VCaP (cell line): ENCODE measurements around the gene RAB8B.

ENCODE experiments used
- H3K27ac ChIP-seq: fragments of 450-650 bp; 2 replicates; pipeline ENCODE4 v1.5.1; 2017
- TF ChIP-seq, protein P1 (sequence below): fragments of 450-650 bp; conservative IDR thresholded peaks from 2 replicates; pipeline ENCODE4 v1.5.1; 2017; ENCODE audit warnings: mild to moderate bottlenecking, moderate library complexity

The RAB8B gene

DNA sequence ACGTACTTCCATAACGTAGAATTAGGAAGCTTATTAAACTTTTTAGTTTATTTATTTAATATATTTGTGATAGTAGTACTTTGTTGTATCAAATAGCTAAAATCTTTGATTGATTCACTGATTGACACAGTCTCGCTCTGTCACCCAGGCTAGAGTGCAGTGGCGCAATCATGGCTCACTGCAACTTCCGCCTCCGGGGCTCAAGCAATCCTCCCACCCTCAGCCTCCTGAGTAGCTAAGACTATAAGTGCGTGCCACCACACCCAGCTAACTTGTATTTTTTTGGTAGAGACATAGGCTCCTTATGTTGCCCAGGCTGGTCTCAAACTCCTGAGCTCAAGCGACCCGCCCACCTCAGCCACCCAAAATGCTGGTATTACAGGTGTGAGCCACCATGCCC lies 93.7 kb downstream of the RAB8B start:
- TF ChIP-seq, protein P1, sequence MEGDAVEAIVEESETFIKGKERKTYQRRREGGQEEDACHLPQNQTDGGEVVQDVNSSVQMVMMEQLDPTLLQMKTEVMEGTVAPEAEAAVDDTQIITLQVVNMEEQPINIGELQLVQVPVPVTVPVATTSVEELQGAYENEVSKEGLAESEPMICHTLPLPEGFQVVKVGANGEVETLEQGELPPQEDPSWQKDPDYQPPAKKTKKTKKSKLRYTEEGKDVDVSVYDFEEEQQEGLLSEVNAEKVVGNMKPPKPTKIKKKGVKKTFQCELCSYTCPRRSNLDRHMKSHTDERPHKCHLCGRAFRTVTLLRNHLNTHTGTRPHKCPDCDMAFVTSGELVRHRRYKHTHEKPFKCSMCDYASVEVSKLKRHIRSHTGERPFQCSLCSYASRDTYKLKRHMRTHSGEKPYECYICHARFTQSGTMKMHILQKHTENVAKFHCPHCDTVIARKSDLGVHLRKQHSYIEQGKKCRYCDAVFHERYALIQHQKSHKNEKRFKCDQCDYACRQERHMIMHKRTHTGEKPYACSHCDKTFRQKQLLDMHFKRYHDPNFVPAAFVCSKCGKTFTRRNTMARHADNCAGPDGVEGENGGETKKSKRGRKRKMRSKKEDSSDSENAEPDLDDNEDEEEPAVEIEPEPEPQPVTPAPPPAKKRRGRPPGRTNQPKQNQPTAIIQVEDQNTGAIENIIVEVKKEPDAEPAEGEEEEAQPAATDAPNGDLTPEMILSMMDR: no peak

DNA sequence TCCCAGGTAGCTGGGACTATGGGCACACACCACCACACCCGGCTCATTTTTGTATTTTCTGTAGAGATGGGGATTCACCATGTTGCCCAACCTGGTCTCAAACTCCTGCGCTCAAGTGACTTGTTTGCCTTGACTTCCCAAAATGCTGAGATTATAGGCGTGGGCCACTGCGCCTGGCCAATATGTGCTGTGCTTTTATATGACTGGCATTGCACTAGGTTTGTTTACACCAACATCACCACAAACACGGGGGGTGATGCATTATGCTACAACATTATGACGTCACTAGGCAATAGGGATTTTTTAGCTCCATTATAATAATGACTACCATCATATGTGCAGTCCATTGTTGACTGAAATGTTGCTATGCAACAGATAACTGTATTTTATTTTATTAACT lies 94.9 kb downstream of the RAB8B start:
- H3K27ac ChIP-seq: no peak overlapping the region
- TF ChIP-seq, protein P1: no peak

More for the DNA sequence above, 93.7 kb downstream of the RAB8B start:
- H3K27ac ChIP-seq: no peak overlapping the region

DNA sequence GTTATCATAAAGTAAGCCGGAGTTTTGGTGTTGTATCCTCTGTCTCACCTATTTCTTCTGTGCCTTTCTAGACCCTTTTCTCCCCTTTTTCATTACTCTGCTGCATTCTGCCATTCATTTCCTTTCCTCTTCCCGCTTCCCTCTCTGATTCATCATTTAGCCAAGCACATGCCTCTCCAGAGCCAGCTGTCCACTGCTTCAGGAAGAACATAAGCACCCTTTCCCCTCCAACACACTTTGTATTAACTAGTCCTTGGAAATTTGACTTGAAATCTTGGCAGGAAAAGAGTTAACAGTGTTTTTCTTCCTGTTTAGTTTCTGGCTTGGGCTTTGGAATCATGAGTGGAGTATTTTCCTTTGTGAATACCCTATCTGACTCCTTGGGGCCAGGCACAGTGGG lies 97.7 kb downstream of the RAB8B start:
- no peak overlapping the region for H3K27ac ChIP-seq
- TF ChIP-seq, protein P1: no peak

DNA sequence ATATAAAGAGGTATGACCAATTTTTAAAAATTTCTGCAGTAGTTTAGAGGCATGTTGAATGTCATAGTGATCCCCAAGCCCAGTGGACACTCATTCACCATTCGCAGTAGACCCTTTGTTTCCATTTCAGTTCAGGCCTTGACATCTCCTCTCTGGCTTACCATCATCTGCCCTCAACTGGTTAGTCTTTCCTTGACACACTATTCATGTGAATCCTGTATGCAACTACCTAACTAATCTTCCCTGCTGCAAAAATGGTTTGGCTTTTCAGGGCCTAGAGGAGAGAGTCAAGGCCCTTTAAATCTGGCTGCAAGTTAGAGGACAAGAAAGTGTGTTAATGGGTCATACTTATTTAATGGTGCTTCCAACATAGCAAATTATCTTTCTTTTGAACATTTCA lies 98.9 kb downstream of the RAB8B start:
- TF ChIP-seq, protein P1: no peak
- no peak overlapping the region for H3K27ac ChIP-seq

DNA sequence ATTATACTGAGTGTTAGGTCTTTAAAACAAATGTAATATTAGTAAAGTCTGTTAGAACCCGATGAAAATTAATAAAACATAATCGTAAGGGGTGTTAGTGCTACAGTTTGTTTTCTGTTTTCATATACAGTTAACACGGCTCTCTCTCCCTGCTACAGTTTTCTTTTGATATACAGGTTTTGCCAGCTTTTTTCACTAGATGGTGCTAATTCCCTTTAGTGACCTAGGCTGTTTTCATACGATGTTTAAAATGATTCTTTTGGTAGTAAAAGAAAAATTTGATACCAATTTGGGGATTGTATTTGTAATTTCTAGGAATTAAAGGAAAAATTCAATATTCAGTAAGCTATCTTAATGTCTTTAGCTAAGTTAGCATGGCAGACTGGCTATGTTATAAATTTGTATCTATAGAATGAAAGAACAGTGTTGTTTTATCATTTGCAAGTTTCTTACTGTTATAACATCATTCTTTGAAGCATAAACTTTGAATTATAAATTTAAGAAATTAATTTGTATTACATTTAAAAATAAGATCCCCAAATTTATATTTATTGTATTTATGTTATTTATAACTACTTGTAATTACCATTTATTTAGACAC lies 99.5 kb downstream of the RAB8B start:
- no peak overlapping the region for H3K27ac ChIP-seq
- TF ChIP-seq, protein P1: peak; percentile 90

DNA sequence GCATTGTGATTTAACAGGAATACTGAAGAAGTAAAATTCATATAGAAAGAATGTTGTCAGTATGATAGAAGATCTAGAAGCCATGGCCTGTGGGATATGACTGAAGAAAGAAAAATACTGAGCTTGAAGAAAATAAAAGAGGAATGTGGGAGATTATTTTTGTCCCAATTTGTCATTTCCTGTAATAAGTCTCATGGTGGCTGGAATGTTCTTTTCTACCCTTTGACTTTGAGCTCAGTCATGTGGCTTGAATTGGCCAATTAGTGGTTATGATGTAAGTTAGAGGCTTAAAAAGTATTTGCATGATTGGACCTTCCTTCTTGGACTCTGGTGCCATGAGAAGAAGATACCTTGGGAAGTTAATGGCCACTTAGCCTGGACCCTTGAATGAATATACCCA lies 102.1 kb downstream of the RAB8B start:
- H3K27ac ChIP-seq: no peak overlapping the region
- TF ChIP-seq, protein P1: no peak

DNA sequence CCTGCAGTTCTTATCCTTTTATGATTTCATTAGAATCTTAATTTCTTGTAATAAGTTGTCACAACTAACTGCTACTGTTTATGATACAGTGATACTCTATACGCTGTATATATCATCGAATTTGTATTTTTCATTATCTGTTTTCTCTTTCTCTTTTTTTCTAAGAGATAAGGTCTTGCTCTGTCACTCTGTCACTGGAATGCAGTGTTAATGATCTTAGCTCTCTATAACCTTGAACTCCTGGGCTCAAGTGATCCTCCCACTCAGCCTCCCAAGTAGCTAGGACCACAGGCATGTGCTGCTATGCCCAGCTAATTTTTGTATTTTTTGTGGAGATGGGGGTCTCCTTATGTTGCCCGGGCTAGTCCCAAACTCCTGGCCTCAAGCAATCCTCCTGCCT lies 102.8 kb downstream of the RAB8B start:
- TF ChIP-seq, protein P1: no peak

DNA sequence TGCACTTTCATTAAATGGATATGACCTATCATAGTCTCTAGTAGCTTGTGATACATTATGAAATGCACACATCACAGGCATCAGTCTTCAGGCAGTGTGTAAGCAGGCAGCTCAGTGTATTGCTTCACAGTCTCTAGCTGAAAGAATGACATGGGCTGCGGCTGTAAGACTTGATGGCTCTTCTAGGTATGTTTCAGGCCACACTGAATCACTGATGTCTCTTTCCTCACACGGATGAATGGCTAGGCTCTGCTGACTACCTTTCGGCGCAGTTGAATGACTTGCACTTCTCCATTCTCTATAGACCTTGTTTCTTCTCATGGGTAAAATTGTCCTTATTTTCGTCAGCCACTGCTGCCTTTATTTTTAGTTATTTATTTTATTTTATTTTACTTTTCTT lies 103.4 kb downstream of the RAB8B start:
- H3K27ac ChIP-seq: no peak overlapping the region

More for the DNA sequence above, 102.8 kb downstream of the RAB8B start:
- no peak overlapping the region for H3K27ac ChIP-seq

More for the DNA sequence above, 103.4 kb downstream of the RAB8B start:
- TF ChIP-seq, protein P1: no peak
